Karpas-422 (cell line): ENCODE results near the gene B4GALNT2. TPM values are rescaled to one million over a fixed set of nuclear protein-coding genes. Genes with fewer than 3 reads are reported as not detected.
"Not testable (repeated sequence)": the region's sequence is repeated elsewhere in the genome, so short reads cannot be mapped to it uniquely, and the experiment has no call there.

Source experiments
- DNase-seq: peaks from one replicate; pipeline ENCODE4 v3.0.0-alpha.2; 2015
- H2AFZ ChIP-seq: fragments of 200-600 bp; sonication (generic); 2 replicates; pipeline ENCODE4 v1.6.1; 2014; ENCODE audit warnings: antibody characterized with exemption, low read length, mixed read lengths
- H3K27ac ChIP-seq: fragments of 200-600 bp; sonication (generic); 2 replicates; pipeline ENCODE4 v1.5.1; 2014; ENCODE audit warnings: mild to moderate bottlenecking, low read length, moderate library complexity
- H3K27me3 ChIP-seq: fragments of 200-600 bp; sonication (generic); 2 replicates; pipeline ENCODE4 v1.6.1; 2014; ENCODE audit warnings: low read length, mixed read lengths
- H3K36me3 ChIP-seq: fragments of 200-600 bp; sonication (generic); 2 replicates; pipeline ENCODE4 v1.6.1; 2014; ENCODE audit warnings: low read length, mixed read lengths; ENCODE audit not compliant: insufficient read depth
- H3K4me1 ChIP-seq: fragments of 200-600 bp; sonication (generic); 2 replicates; pipeline ENCODE4 v1.6.1; 2014; ENCODE audit warnings: mild to moderate bottlenecking, low read length, mixed read lengths
- H3K4me2 ChIP-seq: fragments of 200-600 bp; sonication (generic); 2 replicates; pipeline ENCODE4 v1.6.1; 2014; ENCODE audit warnings: low read length, low read depth, mild to moderate bottlenecking; ENCODE audit not compliant: poor library complexity, severe bottlenecking
- H3K4me3 ChIP-seq: fragments of 200-600 bp; sonication (generic); 2 replicates; pipeline ENCODE4 v1.5.1; 2014; ENCODE audit warnings: mild to moderate bottlenecking, antibody characterized with exemption, low read length, mixed read lengths
- H3K79me2 ChIP-seq: fragments of 200-600 bp; sonication (generic); 2 replicates; pipeline ENCODE4 v1.6.1; 2014; ENCODE audit warnings: mild to moderate bottlenecking, low read length, mixed read lengths
- H3K9ac ChIP-seq: fragments of 200-600 bp; sonication (generic); 2 replicates; pipeline ENCODE4 v1.6.0; 2014; ENCODE audit warnings: low read length
- H3K9me2 ChIP-seq: fragments of 200-600 bp; sonication (generic), shearing (Covaris generic); replicated peaks from 2 replicates; pipeline ENCODE4 v1.6.0; 2014; ENCODE audit warnings: mild to moderate bottlenecking, low read length, moderate library complexity; ENCODE audit not compliant: insufficient read depth
- H3K9me3 ChIP-seq: fragments of 300-700, 200-600 bp; sonication (generic); 2 replicates; pipeline ENCODE4 v1.6.1; 2014; ENCODE audit warnings: low read length, mixed read lengths
- H4K20me1 ChIP-seq: fragments of 200-600 bp; sonication (generic); 2 replicates; pipeline ENCODE4 v1.6.1; 2014; ENCODE audit warnings: mild to moderate bottlenecking, antibody characterized with exemption, low read length, low read depth; ENCODE audit not compliant: insufficient read depth
- total RNA-seq: library from RNA; depleted of rRNA; stranded (reverse); fragments of >200 nt; shearing (Covaris generic); gene quantifications from 2 replicates; pipeline ENCODE4 v1.2.3, GENCODE V29; 2014; ENCODE audit warnings: low replicate concordance; rRNA removed

B4GALNT2 gene, protein sequence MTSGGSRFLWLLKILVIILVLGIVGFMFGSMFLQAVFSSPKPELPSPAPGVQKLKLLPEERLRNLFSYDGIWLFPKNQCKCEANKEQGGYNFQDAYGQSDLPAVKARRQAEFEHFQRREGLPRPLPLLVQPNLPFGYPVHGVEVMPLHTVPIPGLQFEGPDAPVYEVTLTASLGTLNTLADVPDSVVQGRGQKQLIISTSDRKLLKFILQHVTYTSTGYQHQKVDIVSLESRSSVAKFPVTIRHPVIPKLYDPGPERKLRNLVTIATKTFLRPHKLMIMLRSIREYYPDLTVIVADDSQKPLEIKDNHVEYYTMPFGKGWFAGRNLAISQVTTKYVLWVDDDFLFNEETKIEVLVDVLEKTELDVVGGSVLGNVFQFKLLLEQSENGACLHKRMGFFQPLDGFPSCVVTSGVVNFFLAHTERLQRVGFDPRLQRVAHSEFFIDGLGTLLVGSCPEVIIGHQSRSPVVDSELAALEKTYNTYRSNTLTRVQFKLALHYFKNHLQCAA
- total RNA-seq = not detected in 2 replicates

DNA sequence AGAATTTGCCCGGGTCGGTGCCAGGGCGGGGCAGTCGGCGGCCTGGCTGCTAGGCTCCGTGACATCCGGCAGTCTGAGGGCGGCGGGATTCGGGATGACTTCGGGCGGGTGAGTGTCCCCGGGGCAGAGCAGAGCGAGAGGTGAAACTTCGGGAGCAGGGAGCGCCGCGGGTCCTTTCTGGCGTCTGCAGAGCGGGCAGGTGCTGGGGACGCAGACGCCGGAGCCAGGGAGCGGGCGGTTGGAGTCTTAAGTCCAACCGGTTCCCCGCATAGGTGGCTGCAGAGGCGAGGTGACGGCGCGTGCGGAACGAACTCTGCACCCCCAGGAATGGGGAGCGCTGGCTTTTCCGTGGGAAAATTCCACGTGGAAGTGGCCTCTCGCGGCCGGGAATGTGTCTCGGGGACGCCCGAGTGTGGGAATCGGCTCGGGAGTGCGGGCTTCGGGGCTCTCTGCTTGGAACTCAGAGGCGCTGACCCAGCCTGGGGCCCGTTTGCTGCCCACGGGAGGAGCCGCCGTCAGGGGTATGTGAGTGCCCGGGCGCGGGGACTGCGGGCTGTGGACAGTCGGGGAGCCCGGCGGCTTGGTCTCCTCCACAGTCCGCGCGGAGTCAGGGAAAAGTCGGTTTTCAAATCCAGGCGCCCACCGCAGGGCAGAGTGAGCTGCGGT is at the start of gene B4GALNT2:
Gene B4GALNT2, plus strand, starts transcription at position 71 of the 666 bp plus-strand sequence. Its CDS starts 24 bp downstream, at position 95.
- Histone ChIP-seq H3K27ac (no peak within 1 kb of the TSS), H3K4me1 (no peaks in the 10 kb centered on the region), H4K20me1 (no peaks in the 10 kb centered on the region), H3K79me2 (no peaks in the 10 kb centered on the region), H3K9ac (no peak within 1 kb of the TSS), H2AFZ (no peak within 1 kb of the TSS), H3K9me2 (no peaks in the 10 kb centered on the region), H3K36me3 (no peaks in the 10 kb centered on the region), H3K27me3 (no peaks in the 10 kb centered on the region), H3K4me2 (no peak within 1 kb of the TSS), H3K9me3 (no peaks in the 10 kb centered on the region), H3K4me3 (no peak within 1 kb of the TSS)
- DNase-seq = no peak

GRCh38 chr17:49085046-49085445 is 47.5 kb upstream of the B4GALNT2 start:
- H3K27ac ChIP-seq, H3K4me3 ChIP-seq, H4K20me1 ChIP-seq, H3K36me3 ChIP-seq, H3K4me1 ChIP-seq, H3K4me2 ChIP-seq, H3K9me2 ChIP-seq, H3K9me3 ChIP-seq, H3K27me3 ChIP-seq, DNase-seq, H3K79me2 ChIP-seq, H3K9ac ChIP-seq, H2AFZ ChIP-seq: not testable (repeated sequence)

GRCh38 chr17:49085565-49086315 is 46.8 kb upstream of the B4GALNT2 start:
- Histone ChIP-seq H3K9ac (no peak overlapping the region), H3K4me1 (no peaks in the 10 kb centered on the region), H3K4me3 (no peak overlapping the region), H3K79me2 (no peaks in the 10 kb centered on the region), H3K27me3 (no peaks in the 10 kb centered on the region), H3K9me3 (no peaks in the 10 kb centered on the region), H3K4me2 (no peak overlapping the region), H3K9me2 (no peaks in the 10 kb centered on the region), H2AFZ (no peak overlapping the region), H3K36me3 (no peaks in the 10 kb centered on the region), H4K20me1 (no peaks in the 10 kb centered on the region), H3K27ac (no peak overlapping the region)
- no peak for DNase-seq

- H3K4me1 ChIP-seq = no peaks in the 10 kb centered on the region
- no peak for DNase-seq
- H4K20me1 ChIP-seq = no peaks in the 10 kb centered on the region
- no peak overlapping the region for H3K9ac ChIP-seq
- no peaks in the 10 kb centered on the region for H3K36me3 ChIP-seq
- H3K27ac ChIP-seq = no peak overlapping the region
- no peaks in the 10 kb centered on the region for H3K27me3 ChIP-seq
- H3K79me2 ChIP-seq = no peaks in the 10 kb centered on the region
- H3K9me3 ChIP-seq = no peaks in the 10 kb centered on the region
- H3K9me2 ChIP-seq = no peaks in the 10 kb centered on the region
- no peak overlapping the region for H3K4me2 ChIP-seq
- H2AFZ ChIP-seq = no peak overlapping the region
- no peak overlapping the region for H3K4me3 ChIP-seq
These were observed 46.3 kb upstream of the B4GALNT2 start for GRCh38 chr17:49086316-49086605.

GRCh38 chr17:49086649-49087048 is 45.9 kb upstream of the B4GALNT2 start:
- H3K27me3 ChIP-seq = no peaks in the 10 kb centered on the region

GRCh38 chr17:49089094-49089493 is 43.5 kb upstream of the B4GALNT2 start:
- H3K9me2 ChIP-seq = no peaks in the 10 kb centered on the region
- no peak overlapping the region for H3K27ac ChIP-seq

More at GRCh38 chr17:49086649-49087048, 45.9 kb upstream of the B4GALNT2 start:
- H3K27ac ChIP-seq = no peak overlapping the region
- H2AFZ ChIP-seq = no peak overlapping the region
- no peak overlapping the region for H3K4me2 ChIP-seq
- H3K9ac ChIP-seq = no peak overlapping the region
- no peaks in the 10 kb centered on the region for H3K4me1 ChIP-seq
- no peaks in the 10 kb centered on the region for H3K36me3 ChIP-seq
- H4K20me1 ChIP-seq = no peaks in the 10 kb centered on the region
- H3K9me3 ChIP-seq = no peaks in the 10 kb centered on the region
- H3K79me2 ChIP-seq = no peaks in the 10 kb centered on the region
- no peak overlapping the region for H3K4me3 ChIP-seq
- H3K9me2 ChIP-seq = no peaks in the 10 kb centered on the region
- DNase-seq = no peak

GRCh38 chr17:49090878-49091594 is 41.5 kb upstream of the B4GALNT2 start:
- Histone ChIP-seq H3K4me3 (no peak overlapping the region), H3K9me2 (no peaks in the 10 kb centered on the region), H3K79me2 (no peaks in the 10 kb centered on the region), H2AFZ (no peak overlapping the region), H3K9me3 (no peaks in the 10 kb centered on the region), H3K36me3 (no peaks in the 10 kb centered on the region), H3K4me2 (no peak overlapping the region), H4K20me1 (no peaks in the 10 kb centered on the region), H3K9ac (no peak overlapping the region), H3K27ac (no peak overlapping the region), H3K4me1 (no peaks in the 10 kb centered on the region), H3K27me3 (no peaks in the 10 kb centered on the region)
- DNase-seq = no peak

More at GRCh38 chr17:49089094-49089493, 43.5 kb upstream of the B4GALNT2 start:
- no peaks in the 10 kb centered on the region for H4K20me1 ChIP-seq
- no peak overlapping the region for H3K4me2 ChIP-seq
- no peak for DNase-seq
- no peaks in the 10 kb centered on the region for H3K36me3 ChIP-seq
- H3K79me2 ChIP-seq = no peaks in the 10 kb centered on the region
- H2AFZ ChIP-seq = no peak overlapping the region
- H3K4me1 ChIP-seq = no peaks in the 10 kb centered on the region
- no peaks in the 10 kb centered on the region for H3K9me3 ChIP-seq
- no peak overlapping the region for H3K9ac ChIP-seq
- H3K4me3 ChIP-seq = no peak overlapping the region
- no peaks in the 10 kb centered on the region for H3K27me3 ChIP-seq
